Calu3 (cell line): ENCODE data around the gene LRRC28. TPM values are rescaled to one million over a fixed set of nuclear protein-coding genes. Genes with fewer than 3 reads are reported as not detected.

Experiments used
- BruUV-seq: library from RNA; stranded (reverse); fragments of 400-500 nt; replicated peaks from 2 replicates; lab custom pipeline; 2021; lab: Mats Ljungman, UMichigan
- CTCF ChIA-PET: fragments of 300-600 bp; sonication (Branson Sonifier 250); formaldehyde crosslinking; loops from one replicate; lab custom pipeline; 2022; ENCODE audit warnings: antibody characterized with exemption; lab: Charles Lee
- DNase-seq: peaks from one replicate; pipeline ENCODE4 v3.0.0; 2022
- H3K27ac Mint-ChIP-seq: one replicate; pipeline ENCODE4 v1.8.0; 2022; ENCODE audit warnings: mixed read lengths; ENCODE audit not compliant: unreplicated experiment
- H3K27me3 Mint-ChIP-seq: one replicate; pipeline ENCODE4 v1.8.0; 2022; ENCODE audit warnings: mixed read lengths; ENCODE audit not compliant: unreplicated experiment
- H3K36me3 Mint-ChIP-seq: one replicate; pipeline ENCODE4 v1.8.0; 2022; ENCODE audit warnings: mild to moderate bottlenecking, moderate library complexity, mixed read lengths; ENCODE audit not compliant: insufficient read depth, unreplicated experiment
- H3K4me1 Mint-ChIP-seq: one replicate; pipeline ENCODE4 v1.8.0; 2022; ENCODE audit warnings: mild to moderate bottlenecking, low read depth, mixed read lengths; ENCODE audit not compliant: unreplicated experiment
- H3K4me3 Mint-ChIP-seq: one replicate; pipeline ENCODE4 v1.8.0; 2022; ENCODE audit warnings: mild to moderate bottlenecking, low read depth, moderate library complexity, mixed read lengths; ENCODE audit not compliant: unreplicated experiment
- H3K9me3 Mint-ChIP-seq: one replicate; pipeline ENCODE4 v1.8.0; 2022; ENCODE audit warnings: low read depth, mixed read lengths; ENCODE audit not compliant: unreplicated experiment
- CTCF ChIP-seq: fragments of 200-600 bp; IDR thresholded peaks from one replicate; pipeline ENCODE4 v1.8.0; 2022; ENCODE audit warnings: antibody characterized with exemption; ENCODE audit not compliant: unreplicated experiment
- intact Hi-C: fragments of 100-400 bp; cut with micrococcal nuclease; formaldehyde crosslinking; loops from one replicate; pipeline ENCODE4 v1.10.0; 2022; ENCODE audit not compliant: unreplicated experiment
- total RNA-seq: library from RNA; stranded (reverse); gene quantifications from 2 replicates; pipeline ENCODE4 v1.2.3, GENCODE V29; 2022

Gene LRRC28
- total RNA-seq, 1 experiment from 2014 or later, result 21.8 TPM

GRCh38 chr15:99224372-99225214, 26.7 kb upstream of the LRRC28 start:
- no peaks in the 10 kb centered on the region for H3K4me1 Mint-ChIP-seq
- BruUV-seq, result no TSS peak
- no peak for TF ChIP-seq CTCF
- H3K27ac Mint-ChIP-seq, result no peak overlapping the region
- CTCF ChIA-PET, result no interaction called here
- no peaks in the 10 kb centered on the region for H3K27me3 Mint-ChIP-seq
- H3K9me3 Mint-ChIP-seq, result no peaks in the 10 kb centered on the region
- intact Hi-C loops, result no loop called here
- DNase-seq, result no peak
- H3K4me3 Mint-ChIP-seq, result no peak overlapping the region
- H3K36me3 Mint-ChIP-seq, result no peaks in the 10 kb centered on the region

GRCh38 chr15:99226802-99227201, 24.5 kb upstream of the LRRC28 start:
- Mint-ChIP-seq H3K4me3 (no peak overlapping the region), H3K27me3 (no peaks in the 10 kb centered on the region), H3K36me3 (no peaks in the 10 kb centered on the region), H3K4me1 (no peaks in the 10 kb centered on the region), H3K9me3 (no peaks in the 10 kb centered on the region), H3K27ac (no peak overlapping the region)
- no peak for TF ChIP-seq CTCF
- no TSS peak for BruUV-seq
- intact Hi-C loops, result no loop called here
- CTCF ChIA-PET, result no interaction called here
- DNase-seq, result no peak

GRCh38 chr15:99228120-99228770, 23.0 kb upstream of the LRRC28 start:
- TF ChIP-seq CTCF, result no peak
- Mint-ChIP-seq H3K36me3 (no peaks in the 10 kb centered on the region), H3K9me3 (peaks cover 3% of the 10 kb centered on the region), H3K27ac (no peak overlapping the region), H3K4me3 (no peak overlapping the region), H3K27me3 (no peaks in the 10 kb centered on the region), H3K4me1 (no peaks in the 10 kb centered on the region)
- BruUV-seq, result no TSS peak
- CTCF ChIA-PET, result no interaction called here
- DNase-seq, result no peak
- intact Hi-C loops, result no loop called here

- BruUV-seq, result no TSS peak
- intact Hi-C loops, result no loop called here
- Mint-ChIP-seq H3K9me3 (peaks cover 3% of the 10 kb centered on the region), H3K4me1 (no peaks in the 10 kb centered on the region), H3K27me3 (no peaks in the 10 kb centered on the region), H3K27ac (no peak overlapping the region), H3K4me3 (no peak overlapping the region), H3K36me3 (no peaks in the 10 kb centered on the region)
- no peak for TF ChIP-seq CTCF
- no peak for DNase-seq
- CTCF ChIA-PET, result no interaction called here
Measured at GRCh38 chr15:99230867-99231266, 20.4 kb upstream of the LRRC28 start.
